ENCODE results near the gene VSX1.

The VSX1 gene

GRCh38 chr20:25030007-25030648, 51.8 kb downstream of the VSX1 start:
- H3K9ac ChIP-seq (ENCODE audit: low read depth, low read length), result no peak overlapping the region
- H3K9me3 ChIP-seq (ENCODE audit: control insufficient read depth, insufficient read depth, low read length), result no peaks in the 10 kb centered on the region
- H3K36me3 ChIP-seq (ENCODE audit: control insufficient read depth, insufficient read depth, low read length), result no peaks in the 10 kb centered on the region
- peaks cover 3% of the 10 kb centered on the region for H3K27me3 ChIP-seq (ENCODE audit: control insufficient read depth, insufficient read depth, low read length)
- H3K4me3 ChIP-seq (ENCODE audit: low read depth, low read length), result no peak overlapping the region
- peaks cover 2% of the 10 kb centered on the region for H3K4me1 ChIP-seq (ENCODE audit: control insufficient read depth, insufficient read depth, low read length)

GRCh38 chr20:25025986-25026605, 55.8 kb downstream of the VSX1 start:
- Histone ChIP-seq H3K27me3 (ENCODE audit: control insufficient read depth, insufficient read depth, low read length) (no peaks in the 10 kb centered on the region), H3K36me3 (ENCODE audit: control insufficient read depth, insufficient read depth, low read length) (no peaks in the 10 kb centered on the region), H3K4me3 (ENCODE audit: low read depth, low read length) (no peak overlapping the region), H3K9me3 (ENCODE audit: control insufficient read depth, insufficient read depth, low read length) (no peaks in the 10 kb centered on the region), H3K4me1 (ENCODE audit: control insufficient read depth, insufficient read depth, low read length) (no peaks in the 10 kb centered on the region), H3K9ac (ENCODE audit: low read depth, low read length) (no peak overlapping the region)
